ENCODE results near the gene TERB2.
"Not testable (repeated sequence)": the region's sequence is repeated elsewhere in the genome, so short reads cannot be mapped to it uniquely, and the experiment has no call there.

Gene TERB2, protein sequence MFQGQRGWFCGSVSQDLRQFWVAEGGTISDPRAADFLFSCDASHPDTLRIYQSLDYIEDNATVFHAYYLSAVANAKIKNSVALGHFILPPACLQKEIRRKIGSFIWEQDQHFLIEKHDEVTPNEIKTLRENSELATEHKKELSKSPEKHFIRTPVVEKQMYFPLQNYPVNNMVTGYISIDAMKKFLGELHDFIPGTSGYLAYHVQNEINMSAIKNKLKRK

DNA sequence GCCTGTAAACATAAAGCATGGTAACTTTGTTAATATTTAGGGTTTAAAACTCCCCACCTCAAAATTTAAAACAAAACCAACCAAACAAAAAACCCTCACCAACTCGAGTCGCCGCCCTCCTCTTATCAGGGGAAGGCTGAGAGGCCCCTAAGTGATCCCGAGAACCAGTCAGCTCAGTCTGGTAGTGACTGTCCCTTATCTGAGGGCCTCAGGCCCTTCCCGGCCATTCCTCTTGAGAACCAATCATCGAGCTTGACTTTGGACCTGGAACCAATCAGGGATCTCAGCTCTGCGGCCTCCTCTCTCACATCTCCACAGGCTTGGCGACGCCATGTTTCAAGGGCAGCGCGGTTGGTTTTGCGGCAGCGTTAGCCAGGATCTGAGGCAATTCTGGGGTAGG lies at the start of gene TERB2:
Gene TERB2 (plus strand): TSS at position 300 of the 400 bp plus-strand sequence. CDS start 32 bp downstream, at position 332.
- no peak for DNase-seq (ENCODE audit: low read depth)

DNA sequence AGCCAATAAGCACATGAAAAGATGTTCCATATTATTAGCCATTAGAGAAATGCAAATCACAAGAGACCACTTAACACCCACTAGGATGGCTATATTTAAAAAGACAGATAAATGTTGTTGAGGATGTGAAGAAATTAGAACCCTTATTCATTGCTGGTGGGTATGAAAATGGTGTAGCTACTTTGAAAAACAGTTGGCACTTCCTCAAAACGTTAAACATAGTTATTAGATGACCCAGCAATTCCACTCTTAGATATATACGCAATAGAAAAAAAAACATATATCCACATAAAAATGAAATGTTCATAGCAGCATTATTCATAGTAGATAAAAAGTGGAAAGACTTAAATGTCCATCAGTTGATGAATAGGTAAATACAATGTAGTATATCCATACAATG lies 47.1 kb upstream of the TERB2 start:
- DNase-seq (ENCODE audit: low read depth) = no peak
- Histone ChIP-seq H3K9me3 (ENCODE audit: control insufficient read depth, low read length) (no peaks in the 10 kb centered on the region), H3K9ac (ENCODE audit: low read length) (no peak overlapping the region), H3K4me3 (ENCODE audit: low read length) (no peak overlapping the region), H3K27me3 (replicated peaks; ENCODE audit: control insufficient read depth, insufficient read depth, low read length) (no peaks in the 10 kb centered on the region), H3K36me3 (ENCODE audit: control insufficient read depth, insufficient read depth, low read length, severe bottlenecking) (no peaks in the 10 kb centered on the region), H3K4me1 (ENCODE audit: control insufficient read depth, insufficient read depth, low read length) (no peaks in the 10 kb centered on the region)

More for the DNA sequence above, at the start of gene TERB2:
- H3K9ac ChIP-seq (ENCODE audit: low read length) = no peak within 1 kb of the TSS
- H3K9me3 ChIP-seq (ENCODE audit: control insufficient read depth, low read length) = no peaks in the 10 kb centered on the region
- H3K27me3 ChIP-seq (replicated peaks; ENCODE audit: control insufficient read depth, insufficient read depth, low read length) = no peaks in the 10 kb centered on the region
- H3K4me1 ChIP-seq (ENCODE audit: control insufficient read depth, insufficient read depth, low read length) = no peaks in the 10 kb centered on the region
- H3K4me3 ChIP-seq (ENCODE audit: low read length) = no peak within 1 kb of the TSS
- H3K36me3 ChIP-seq (ENCODE audit: control insufficient read depth, insufficient read depth, low read length, severe bottlenecking) = no peaks in the 10 kb centered on the region

DNA sequence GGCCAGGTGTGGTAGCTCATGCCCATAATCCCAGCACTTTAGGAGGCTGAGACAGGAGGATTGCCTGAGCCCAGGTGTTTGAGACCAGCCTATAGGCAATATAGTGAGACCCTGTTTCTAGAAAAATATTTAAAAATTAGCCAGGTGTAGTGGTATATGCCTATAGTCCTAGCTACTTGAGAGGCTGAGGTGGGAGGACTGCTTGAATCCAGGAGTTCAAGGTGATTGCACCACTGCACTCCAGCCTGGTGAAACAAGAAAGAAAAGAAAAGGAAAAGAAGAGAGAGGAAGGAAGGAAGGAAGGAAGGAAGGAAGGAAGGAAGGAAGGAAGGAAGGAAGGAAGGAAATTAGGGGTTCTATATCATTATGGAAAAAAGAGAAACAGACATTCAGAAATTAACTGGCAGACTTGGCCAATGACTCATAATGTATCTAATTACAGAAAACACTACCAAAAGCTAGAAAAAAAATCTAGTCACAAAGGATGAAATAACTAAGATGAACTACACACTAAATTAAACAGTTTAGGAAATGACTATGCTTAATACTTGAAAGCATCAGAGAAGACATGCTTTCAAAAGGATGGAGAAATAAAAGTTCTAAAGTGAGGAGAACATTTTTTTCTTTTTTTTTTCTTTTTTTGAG lies 45.4 kb upstream of the TERB2 start:
- Histone ChIP-seq H3K27me3 (replicated peaks; ENCODE audit: control insufficient read depth, insufficient read depth, low read length) (no peaks in the 10 kb centered on the region), H3K4me1 (ENCODE audit: control insufficient read depth, insufficient read depth, low read length) (no peaks in the 10 kb centered on the region), H3K9ac (ENCODE audit: low read length) (no peak overlapping the region), H3K9me3 (ENCODE audit: control insufficient read depth, low read length) (no peaks in the 10 kb centered on the region), H3K36me3 (ENCODE audit: control insufficient read depth, insufficient read depth, low read length, severe bottlenecking) (no peaks in the 10 kb centered on the region), H3K4me3 (ENCODE audit: low read length) (no peak overlapping the region)
- DNase-seq (ENCODE audit: low read depth) = no peak

DNA sequence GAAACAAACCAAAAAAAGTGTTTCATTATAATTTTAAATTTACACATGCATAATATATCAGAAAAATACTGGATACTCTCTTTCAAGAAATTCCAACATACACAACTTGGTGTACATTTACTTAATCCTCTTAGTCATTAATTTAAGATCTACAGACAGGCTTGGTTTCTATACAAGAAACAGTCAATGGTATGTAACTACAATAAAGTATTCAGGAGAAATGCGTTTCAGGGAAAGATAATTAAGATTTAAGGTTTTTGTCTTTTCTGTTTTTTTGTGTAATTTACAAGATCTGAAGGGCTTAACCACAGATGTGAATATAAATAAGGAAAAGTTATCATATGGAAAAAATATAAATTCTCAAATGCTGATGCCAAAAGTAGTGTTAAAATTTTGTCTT lies 44.3 kb upstream of the TERB2 start:
- H3K27me3 ChIP-seq (replicated peaks; ENCODE audit: control insufficient read depth, insufficient read depth, low read length); H3K4me3 ChIP-seq (ENCODE audit: low read length); H3K9me3 ChIP-seq (ENCODE audit: control insufficient read depth, low read length); DNase-seq (ENCODE audit: low read depth); H3K36me3 ChIP-seq (ENCODE audit: control insufficient read depth, insufficient read depth, low read length, severe bottlenecking); H3K4me1 ChIP-seq (ENCODE audit: control insufficient read depth, insufficient read depth, low read length); H3K9ac ChIP-seq (ENCODE audit: low read length): not testable (repeated sequence)

DNA sequence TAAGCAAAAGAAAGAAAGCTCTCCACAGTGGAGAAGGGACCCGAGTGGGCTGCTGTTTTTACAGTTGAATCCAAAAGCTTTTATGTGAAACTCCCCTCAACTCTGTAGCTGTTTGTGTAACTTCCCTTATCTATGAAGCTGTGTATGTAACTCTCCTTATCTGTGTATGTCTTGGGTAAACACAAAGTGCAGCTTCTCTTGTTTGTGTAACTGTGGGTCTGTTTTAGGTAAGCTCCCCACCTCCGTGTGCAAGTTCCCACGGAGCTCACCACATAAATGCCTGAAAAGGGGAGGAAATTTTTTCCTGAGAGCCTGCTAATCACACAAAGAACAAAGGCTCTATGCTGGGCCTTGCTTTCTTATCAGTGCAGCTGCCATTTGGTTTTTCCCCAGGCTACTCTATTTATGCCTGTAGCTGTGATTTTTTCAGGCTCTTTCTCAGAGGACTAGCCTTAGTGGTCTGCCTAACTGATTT lies 43.5 kb upstream of the TERB2 start:
- H3K27me3 ChIP-seq (replicated peaks; ENCODE audit: control insufficient read depth, insufficient read depth, low read length); H3K4me1 ChIP-seq (ENCODE audit: control insufficient read depth, insufficient read depth, low read length); H3K9ac ChIP-seq (ENCODE audit: low read length); H3K36me3 ChIP-seq (ENCODE audit: control insufficient read depth, insufficient read depth, low read length, severe bottlenecking); DNase-seq (ENCODE audit: low read depth); H3K9me3 ChIP-seq (ENCODE audit: control insufficient read depth, low read length); H3K4me3 ChIP-seq (ENCODE audit: low read length): not testable (repeated sequence)

DNA sequence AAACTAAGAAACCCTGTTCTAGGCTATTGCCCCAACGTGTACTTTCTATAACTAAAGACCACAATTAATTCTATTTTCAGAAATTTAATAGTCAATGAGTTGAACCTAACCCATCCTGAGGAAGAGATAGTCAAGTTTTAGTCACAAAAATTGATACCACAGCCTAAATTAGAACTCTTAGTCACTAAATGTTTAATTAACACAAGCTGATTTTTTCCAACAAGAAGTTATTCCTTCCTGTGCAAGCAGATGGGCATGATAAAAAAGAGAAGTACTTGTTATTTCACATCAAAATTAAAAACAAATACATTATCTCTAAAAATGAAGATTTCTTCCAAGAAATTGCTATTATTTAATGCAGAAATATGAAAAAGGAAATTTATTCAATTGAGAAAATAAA lies 38.4 kb upstream of the TERB2 start:
- no peak overlapping the region for H3K9ac ChIP-seq (ENCODE audit: low read length)
- H3K4me3 ChIP-seq (ENCODE audit: low read length) = no peak overlapping the region
- no peaks in the 10 kb centered on the region for H3K4me1 ChIP-seq (ENCODE audit: control insufficient read depth, insufficient read depth, low read length)
- DNase-seq (ENCODE audit: low read depth) = no peak
- no peaks in the 10 kb centered on the region for H3K9me3 ChIP-seq (ENCODE audit: control insufficient read depth, low read length)
- no peaks in the 10 kb centered on the region for H3K27me3 ChIP-seq (replicated peaks; ENCODE audit: control insufficient read depth, insufficient read depth, low read length)
- no peaks in the 10 kb centered on the region for H3K36me3 ChIP-seq (ENCODE audit: control insufficient read depth, insufficient read depth, low read length, severe bottlenecking)

DNA sequence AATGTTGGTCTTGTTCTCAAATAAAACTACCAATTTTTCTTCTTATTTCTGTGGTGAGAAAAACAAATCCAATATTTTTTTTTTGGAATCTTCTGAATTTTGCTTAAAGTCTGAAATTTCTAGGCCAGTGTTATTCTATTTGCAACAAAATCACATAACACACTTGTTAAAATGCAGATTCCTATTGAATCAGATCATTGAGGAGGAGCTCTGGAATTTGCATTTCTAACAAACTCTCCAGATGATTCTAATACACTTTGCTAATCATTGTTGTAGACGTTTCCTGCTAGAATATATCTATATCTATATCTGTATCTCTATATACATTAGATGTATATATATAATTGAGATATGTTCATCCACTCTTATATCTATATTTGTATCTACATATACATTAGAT lies 27.8 kb upstream of the TERB2 start:
- H3K4me1 ChIP-seq (ENCODE audit: control insufficient read depth, insufficient read depth, low read length); H3K4me3 ChIP-seq (ENCODE audit: low read length); H3K36me3 ChIP-seq (ENCODE audit: control insufficient read depth, insufficient read depth, low read length, severe bottlenecking); H3K9me3 ChIP-seq (ENCODE audit: control insufficient read depth, low read length); DNase-seq (ENCODE audit: low read depth); H3K27me3 ChIP-seq (replicated peaks; ENCODE audit: control insufficient read depth, insufficient read depth, low read length); H3K9ac ChIP-seq (ENCODE audit: low read length): not testable (repeated sequence)

DNA sequence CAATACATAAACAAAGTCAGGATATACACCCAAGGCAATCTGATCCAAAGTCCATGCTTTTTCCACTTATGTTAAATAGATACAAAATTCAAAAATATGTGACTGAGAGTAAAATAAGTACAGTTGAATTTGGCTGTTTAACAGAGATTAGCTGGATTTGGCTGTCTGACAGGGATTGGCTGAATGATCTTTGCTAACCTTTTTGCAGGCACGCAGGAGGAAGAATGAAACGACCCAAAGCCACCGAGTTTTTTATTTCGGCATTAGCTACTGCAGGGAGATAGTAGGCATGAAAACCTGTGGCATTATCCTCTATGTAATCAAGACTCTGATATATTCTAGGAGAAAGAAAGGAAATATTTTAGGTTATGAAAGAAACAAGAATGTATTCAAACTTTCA lies 26.2 kb upstream of the TERB2 start:
- H3K4me3 ChIP-seq (ENCODE audit: low read length); H3K9ac ChIP-seq (ENCODE audit: low read length); H3K36me3 ChIP-seq (ENCODE audit: control insufficient read depth, insufficient read depth, low read length, severe bottlenecking); H3K9me3 ChIP-seq (ENCODE audit: control insufficient read depth, low read length); DNase-seq (ENCODE audit: low read depth); H3K27me3 ChIP-seq (replicated peaks; ENCODE audit: control insufficient read depth, insufficient read depth, low read length); H3K4me1 ChIP-seq (ENCODE audit: control insufficient read depth, insufficient read depth, low read length): not testable (repeated sequence)

DNA sequence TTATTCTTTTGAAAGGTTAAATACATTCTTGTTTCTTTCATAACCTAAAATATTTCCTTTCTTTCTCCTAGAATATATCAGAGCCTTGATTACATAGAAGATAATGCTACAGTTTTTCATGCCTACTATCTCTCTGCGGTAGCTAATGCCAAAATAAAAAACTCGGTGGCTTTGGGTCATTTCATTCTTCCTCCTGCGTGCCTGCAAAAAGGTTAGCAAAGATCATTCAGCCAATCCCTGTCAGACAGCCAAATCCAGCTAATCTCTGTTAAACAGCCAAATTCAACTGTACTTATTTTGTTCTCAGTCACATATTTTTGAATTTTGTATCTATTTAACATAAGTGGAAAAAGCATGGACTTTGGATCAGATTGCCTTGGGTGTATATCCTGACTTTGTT lies 1.8 kb downstream of the TERB2 start:
- not testable (repeated sequence) for H3K36me3 ChIP-seq (ENCODE audit: control insufficient read depth, insufficient read depth, low read length, severe bottlenecking); H3K9me3 ChIP-seq (ENCODE audit: control insufficient read depth, low read length); H3K4me3 ChIP-seq (ENCODE audit: low read length); DNase-seq (ENCODE audit: low read depth); H3K4me1 ChIP-seq (ENCODE audit: control insufficient read depth, insufficient read depth, low read length); H3K27me3 ChIP-seq (replicated peaks; ENCODE audit: control insufficient read depth, insufficient read depth, low read length); H3K9ac ChIP-seq (ENCODE audit: low read length)

DNA sequence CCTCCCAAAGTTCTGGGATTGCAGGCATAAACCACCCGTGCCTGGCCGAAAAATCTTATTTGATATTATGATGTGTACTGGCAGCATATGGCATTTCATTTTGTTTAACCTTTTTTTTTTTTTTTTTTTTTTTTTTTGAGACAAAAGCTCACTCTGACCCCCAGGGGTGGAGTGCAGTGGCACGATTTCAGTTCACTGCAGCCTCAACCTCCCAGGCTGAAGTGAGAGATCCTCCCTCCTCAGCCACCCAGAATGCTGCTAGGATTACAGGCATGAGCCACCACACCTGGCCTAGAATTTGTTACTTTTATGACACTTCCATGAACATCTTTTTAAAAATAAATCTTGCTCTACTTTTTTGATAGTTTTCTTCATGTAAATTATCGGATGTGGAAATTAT lies 12.0 kb downstream of the TERB2 start:
- H3K27me3 ChIP-seq (replicated peaks; ENCODE audit: control insufficient read depth, insufficient read depth, low read length) = no peaks in the 10 kb centered on the region
- no peak for DNase-seq (ENCODE audit: low read depth)
- H3K9ac ChIP-seq (ENCODE audit: low read length) = no peak overlapping the region
- no peaks in the 10 kb centered on the region for H3K9me3 ChIP-seq (ENCODE audit: control insufficient read depth, low read length)
- H3K36me3 ChIP-seq (ENCODE audit: control insufficient read depth, insufficient read depth, low read length, severe bottlenecking) = no peaks in the 10 kb centered on the region
- no peak overlapping the region for H3K4me3 ChIP-seq (ENCODE audit: low read length)
- no peaks in the 10 kb centered on the region for H3K4me1 ChIP-seq (ENCODE audit: control insufficient read depth, insufficient read depth, low read length)

DNA sequence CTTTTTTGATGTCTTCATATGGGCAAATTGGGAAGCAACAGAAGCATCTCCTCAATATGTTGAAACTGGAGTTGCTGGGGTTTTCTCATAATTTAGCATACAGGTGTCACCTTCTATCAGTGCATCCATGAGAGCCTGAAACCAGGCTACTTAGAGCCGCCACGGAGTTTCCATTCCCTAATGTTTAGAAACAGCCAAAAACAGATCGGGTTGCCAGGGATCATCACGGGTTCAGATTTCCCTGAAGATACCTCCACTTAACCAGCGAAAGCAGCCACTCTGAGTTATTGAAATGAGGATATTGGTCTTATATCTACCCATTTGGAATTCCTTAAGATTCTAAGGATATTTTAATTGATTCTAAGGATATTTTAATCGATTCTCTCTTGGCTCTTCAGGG lies 14.5 kb downstream of the TERB2 start:
- Histone ChIP-seq H3K4me3 (ENCODE audit: low read length) (no peak overlapping the region), H3K36me3 (ENCODE audit: control insufficient read depth, insufficient read depth, low read length, severe bottlenecking) (no peaks in the 10 kb centered on the region), H3K4me1 (ENCODE audit: control insufficient read depth, insufficient read depth, low read length) (no peaks in the 10 kb centered on the region), H3K9ac (ENCODE audit: low read length) (no peak overlapping the region), H3K9me3 (ENCODE audit: control insufficient read depth, low read length) (no peaks in the 10 kb centered on the region), H3K27me3 (replicated peaks; ENCODE audit: control insufficient read depth, insufficient read depth, low read length) (no peaks in the 10 kb centered on the region)
- DNase-seq (ENCODE audit: low read depth) = no peak

DNA sequence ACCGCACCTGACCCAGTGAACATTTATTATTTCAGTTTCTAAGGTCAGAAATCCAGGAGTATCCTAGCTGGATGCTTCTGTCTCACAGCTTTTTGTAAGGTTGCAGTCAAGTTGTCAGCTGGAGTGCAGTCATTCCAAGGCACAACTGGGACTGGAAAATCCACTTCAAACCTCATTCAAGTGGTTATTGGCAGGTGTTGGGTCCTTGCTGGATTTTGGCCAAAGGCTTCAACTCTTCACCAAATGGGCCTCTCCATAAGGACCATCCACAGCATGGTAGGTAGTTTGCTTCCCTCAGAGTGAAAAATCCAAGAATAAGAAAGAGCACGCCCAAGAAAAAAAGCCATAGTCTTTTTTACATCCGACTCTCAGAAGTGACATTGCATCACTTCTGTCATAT lies 19.7 kb downstream of the TERB2 start:
- not testable (repeated sequence) for H3K9ac ChIP-seq (ENCODE audit: low read length); H3K9me3 ChIP-seq (ENCODE audit: control insufficient read depth, low read length); H3K27me3 ChIP-seq (replicated peaks; ENCODE audit: control insufficient read depth, insufficient read depth, low read length); DNase-seq (ENCODE audit: low read depth); H3K36me3 ChIP-seq (ENCODE audit: control insufficient read depth, insufficient read depth, low read length, severe bottlenecking); H3K4me3 ChIP-seq (ENCODE audit: low read length); H3K4me1 ChIP-seq (ENCODE audit: control insufficient read depth, insufficient read depth, low read length)

Data from adipocyte (in vitro differentiated cells).